HepG2 (cell line): Measurements from ENCODE around the gene WNK4. TPM values are rescaled to one million over a fixed set of nuclear protein-coding genes. Genes with fewer than 3 reads are reported as not detected.

ENCODE experiments used
- ATAD3A ChIP-seq: sonication (generic); formaldehyde crosslinking; IDR thresholded peaks from 2 replicates; pipeline ENCODE4 v1.4.0; 2020; ENCODE audit warnings: missing genetic modification reagents
- BORCS8-MEF2B ChIP-seq: sonication (generic); formaldehyde crosslinking; IDR thresholded peaks from 2 replicates; pipeline ENCODE4 v1.8.0; 2022; ENCODE audit warnings: mild to moderate bottlenecking, missing genetic modification reagents
- CREB1 ChIP-seq, 2 experiments: fragments of 450-650 bp in 1 of 2; IDR thresholded peaks; 2 replicates each; pipeline ENCODE4 v1.6.1; 2016 to 2017; ENCODE audit warnings: control low read depth in 1 of 2, mild to moderate bottlenecking in 1 of 2, missing compliant biosample characterization in 1 of 2, missing genetic modification characterization in 1 of 2
- ERF ChIP-seq: IDR thresholded peaks from 2 replicates; pipeline ENCODE4 v1.6.1; 2018; ENCODE audit warnings: missing biosample characterization, missing genetic modification reagents
- GPN1 ChIP-seq: sonication (generic); formaldehyde crosslinking; IDR thresholded peaks from 2 replicates; pipeline ENCODE4 v1.5.1; 2020; ENCODE audit warnings: missing genetic modification reagents, borderline replicate concordance
- HMGXB4 ChIP-seq, 2 experiments: sonication (generic) in 1 of 2; formaldehyde crosslinking in 1 of 2; IDR thresholded peaks; 2 replicates each; pipeline versions ENCODE4 v1.4.0 to v1.6.1; 2018 to 2020; ENCODE audit warnings: missing genetic modification reagents in 2 of 2, borderline replicate concordance in 1 of 2, low read depth in 1 of 2, mild to moderate bottlenecking in 1 of 2, missing biosample characterization in 1 of 2
- IKZF4 ChIP-seq: sonication (generic); formaldehyde crosslinking; IDR thresholded peaks from 2 replicates; pipeline ENCODE4 v1.5.1; 2020; ENCODE audit warnings: borderline replicate concordance, mild to moderate bottlenecking, low read depth, missing genetic modification reagents; ENCODE audit errors: not compliant biosample characterization
- IRX3 ChIP-seq: sonication (generic); formaldehyde crosslinking; IDR thresholded peaks from 2 replicates; pipeline ENCODE4 v1.8.1; 2023; ENCODE audit warnings: mild to moderate bottlenecking, low read depth, missing genetic modification reagents, borderline replicate concordance
- MATR3 ChIP-seq: sonication (generic); formaldehyde crosslinking; IDR thresholded peaks from 2 replicates; pipeline ENCODE4 v1.4.0; 2020; ENCODE audit warnings: missing genetic modification reagents
- NKX3-1 ChIP-seq: sonication (generic); formaldehyde crosslinking; IDR thresholded peaks from 2 replicates; pipeline ENCODE4 v1.5.0; 2020; ENCODE audit warnings: missing genetic modification reagents
- PAX8 ChIP-seq: sonication (generic); formaldehyde crosslinking; IDR thresholded peaks from 2 replicates; pipeline ENCODE4 v1.8.0; 2022; ENCODE audit warnings: mild to moderate bottlenecking, missing genetic modification reagents, borderline replicate concordance
- PRMT3 ChIP-seq: sonication (generic); formaldehyde crosslinking; IDR thresholded peaks from 2 replicates; pipeline ENCODE4 v1.8.1; 2022; ENCODE audit warnings: low read depth, mild to moderate bottlenecking, moderate library complexity, missing genetic modification reagents, borderline replicate concordance
- TFAP4 ChIP-seq: sonication (generic); IDR thresholded peaks from 2 replicates; pipeline ENCODE4 v1.6.1; 2016; ENCODE audit warnings: low read depth, borderline replicate concordance
- ZBTB46 ChIP-seq: sonication (generic); formaldehyde crosslinking; IDR thresholded peaks from 2 replicates; pipeline ENCODE4 v1.4.0; 2020; ENCODE audit warnings: mild to moderate bottlenecking, missing genetic modification reagents, borderline replicate concordance
- ZNF143 ChIP-seq: sonication (generic); formaldehyde crosslinking; IDR thresholded peaks from 2 replicates; pipeline ENCODE4 v1.4.0; 2020; ENCODE audit warnings: missing genetic modification reagents
- ZNF225 ChIP-seq: sonication (generic); formaldehyde crosslinking; IDR thresholded peaks from 2 replicates; pipeline ENCODE4 v1.4.0; 2020; ENCODE audit warnings: mild to moderate bottlenecking, missing genetic modification reagents
- ZNF362 ChIP-seq: sonication (generic); formaldehyde crosslinking; IDR thresholded peaks from 2 replicates; pipeline ENCODE4 v1.4.0; 2020; ENCODE audit warnings: missing genetic modification reagents, mild to moderate bottlenecking, borderline replicate concordance
- ZNF446 ChIP-seq: sonication (generic); formaldehyde crosslinking; IDR thresholded peaks from 2 replicates; pipeline ENCODE4 v1.5.0; 2020; ENCODE audit warnings: mild to moderate bottlenecking, missing genetic modification reagents
- ZNF562 ChIP-seq: sonication (generic); formaldehyde crosslinking; IDR thresholded peaks from 2 replicates; pipeline ENCODE4 v1.8.0; 2022; ENCODE audit warnings: missing genetic modification reagents, borderline replicate concordance
- ZNF691 ChIP-seq: sonication (generic); formaldehyde crosslinking; IDR thresholded peaks from 2 replicates; pipeline ENCODE4 v1.4.0; 2020; ENCODE audit warnings: missing genetic modification reagents, low read depth, mild to moderate bottlenecking, borderline replicate concordance
- ZNF709 ChIP-seq: sonication (generic); formaldehyde crosslinking; IDR thresholded peaks from 2 replicates; pipeline ENCODE4 v1.5.0; 2020; ENCODE audit warnings: mild to moderate bottlenecking, missing genetic modification reagents
- ZNF724P ChIP-seq: sonication (generic); formaldehyde crosslinking; IDR thresholded peaks from 2 replicates; pipeline ENCODE4 v1.8.0; 2022; ENCODE audit warnings: missing genetic modification reagents, borderline replicate concordance
- polyA plus RNA-seq, 8 experiments: library from polyadenylated mRNA; depleted of rRNA in 3 of 8; stranded (reverse) in 7 of 8; unstranded in 1 of 8; fragments of >200 nt; fragmentation: Illumina TruSeq in 4 of 8; extraction: Trizol in 4 of 8; gene quantifications; 2 replicates each; pipeline versions ENCODE4 v1.2.1 to v1.2.3, GENCODE V29; 2011 to 2016; ENCODE audit warnings: low read depth in 4 of 8, missing spikeins in 1 of 8, mixed read lengths in 1 of 8; ENCODE audit not compliant: insufficient read depth in 1 of 8
- total RNA-seq, 5 experiments: library from RNA; depleted of rRNA; stranded (reverse); fragments of >200 nt; fragmentation: Illumina TruSeq; extraction: Trizol; gene quantifications; 2 replicates each; pipeline ENCODE4 v1.2.3, GENCODE V29; 2016; ENCODE audit warnings: low read depth in 1 of 5

The WNK4 gene
- total and polyA plus RNA-seq, 2 of the 13 experiments (the other 11 are each of a cell fraction or from before 2014, with no cell fraction given), result 2.7 to 13.7 TPM

- no peak; the same call in 1 of the 2 replicates for TF ChIP-seq PAX8 (CRISPR knock-in tag)
- TF ChIP-seq ATAD3A (CRISPR knock-in tag), result no peak
- peak; percentile 86 for TF ChIP-seq ZNF691 (CRISPR knock-in tag)
- peak; percentile 43; the same call in 1 of the 2 replicates for TF ChIP-seq ZNF362
- no peak for TF ChIP-seq ZNF446 (CRISPR knock-in tag)
- no peak for TF ChIP-seq GPN1
- 0 out of 2 replicates have a peak, but pooled peaks have one; percentile 42 for TF ChIP-seq CREB1 (IDR thresholded peaks at IDR 0.05)
- no peak; the same call in none of the 2 replicates for TF ChIP-seq CREB1 (CRISPR knock-in tag; IDR thresholded peaks at IDR 0.05)
- TF ChIP-seq ERF (CRISPR knock-in tag), result peak; percentile 98
- no peak for TF ChIP-seq ZNF562
- peak; percentile 73 for TF ChIP-seq IKZF4
- TF ChIP-seq IRX3 (CRISPR knock-in tag), result 0 out of 2 replicates have a peak, but pooled peaks have one; percentile 55
- no peak for TF ChIP-seq ZNF724P (CRISPR knock-in tag)
- peak; percentile 94 for TF ChIP-seq NKX3-1 (CRISPR knock-in tag)
- TF ChIP-seq ZNF709, result peak; percentile 53; the same call in 1 of the 2 replicates
- peak; percentile 61; the same call in 1 of the 2 replicates for TF ChIP-seq PRMT3 (CRISPR knock-in tag)
- TF ChIP-seq HMGXB4 (CRISPR knock-in tag; IDR thresholded peaks at IDR 0.05; ENCODE audit: borderline replicate concordance in 1 of 2, low read depth in 1 of 2), result peak; percentile 93 to 94
- TF ChIP-seq ZBTB46 (CRISPR knock-in tag), result no peak; the same call in 1 of the 2 replicates
- no peak for TF ChIP-seq MATR3 (CRISPR knock-in tag)
- peak; percentile 69 for TF ChIP-seq ZNF143 (CRISPR knock-in tag)
- peak; percentile 94 for TF ChIP-seq BORCS8-MEF2B (CRISPR knock-in tag)
- TF ChIP-seq TFAP4, result peak; percentile 43; the same call in 1 of the 2 replicates
- peak; percentile 91 for TF ChIP-seq ZNF225 (CRISPR knock-in tag)
These were observed 6.9 kb upstream of the WNK4 start, which contains the start of gene VPS25 (continued) for GRCh38 chr17:42773290-42774035.
